Suprapubic skin (tissue), 4 donors: ENCODE results near the gene TGFBR2.
A peak's percentile ranks its signal among the peaks of the same experiment; 100 is the strongest.

Source experiments
- EP300 ChIP-seq: sonication (generic); formaldehyde crosslinking; IDR thresholded peaks from one replicate; pipeline ENCODE4 v1.6.1; 2017; ENCODE audit warnings: antibody characterized with exemption
- POLR2A ChIP-seq, 2 donors: fragments of 450-650 bp; IDR thresholded peaks; one replicate each; pipeline ENCODE4 v1.6.1; 2017; ENCODE audit warnings: antibody characterized with exemption in 2 of 2, mild to moderate bottlenecking in 2 of 2, moderate library complexity in 2 of 2
- POLR2AphosphoS5 ChIP-seq, 3 donors: sonication (generic); formaldehyde crosslinking; IDR thresholded peaks; one replicate each; pipeline ENCODE4 v1.6.1; 2017; ENCODE audit warnings: antibody characterized with exemption in 3 of 3
- TF ChIP-seq, protein P1 (sequence below), 2 donors: fragments of 200-600 bp in 1 of 2; fragments of 450-650 bp in 1 of 2; sonication (generic) in 1 of 2; IDR thresholded peaks; one replicate each; pipeline ENCODE4 v1.5.1; 2016 to 2019; ENCODE audit warnings: antibody characterized with exemption in 2 of 2, mild to moderate bottlenecking in 1 of 2, moderate library complexity in 1 of 2

DNA sequence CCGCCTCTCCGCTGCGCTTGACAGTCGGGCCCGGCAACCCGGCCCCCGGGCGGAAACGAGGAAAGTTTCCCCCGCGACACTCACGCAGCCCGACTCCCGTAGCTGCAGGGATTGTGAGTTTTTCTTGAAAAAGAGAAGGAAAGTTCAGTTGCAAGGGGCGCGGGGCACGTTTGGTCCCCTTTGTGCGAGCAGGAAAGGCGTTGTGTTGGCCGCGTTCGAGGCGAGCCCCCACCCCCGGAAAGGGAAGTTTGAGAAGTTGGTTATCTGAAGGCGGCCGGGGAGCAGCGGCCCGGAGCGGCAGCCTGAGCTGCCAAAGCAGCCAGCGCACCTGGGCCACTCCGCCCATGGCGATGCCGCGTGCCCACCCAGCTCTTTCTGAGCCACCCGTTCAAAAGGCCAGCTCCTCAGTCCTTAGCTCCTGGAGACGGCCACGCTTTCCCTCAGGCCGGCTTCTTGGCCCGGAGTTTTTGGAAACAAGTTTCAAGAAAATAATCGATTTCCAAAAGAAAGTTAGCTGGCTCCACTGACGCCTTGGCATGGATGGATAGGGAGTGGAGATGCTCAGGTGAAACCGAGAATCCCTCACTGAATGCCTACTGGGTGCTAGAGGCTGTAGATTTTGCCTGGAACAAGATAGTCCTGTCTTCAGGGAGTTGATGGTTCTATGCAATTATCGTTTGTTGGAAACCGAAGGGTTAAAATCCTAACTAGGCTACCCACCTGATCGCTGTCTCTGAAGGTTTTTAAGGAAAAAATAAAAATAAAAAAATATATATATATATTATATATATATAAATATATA, 832 bp downstream of the TGFBR2 start:
- TF ChIP-seq, protein P1, sequence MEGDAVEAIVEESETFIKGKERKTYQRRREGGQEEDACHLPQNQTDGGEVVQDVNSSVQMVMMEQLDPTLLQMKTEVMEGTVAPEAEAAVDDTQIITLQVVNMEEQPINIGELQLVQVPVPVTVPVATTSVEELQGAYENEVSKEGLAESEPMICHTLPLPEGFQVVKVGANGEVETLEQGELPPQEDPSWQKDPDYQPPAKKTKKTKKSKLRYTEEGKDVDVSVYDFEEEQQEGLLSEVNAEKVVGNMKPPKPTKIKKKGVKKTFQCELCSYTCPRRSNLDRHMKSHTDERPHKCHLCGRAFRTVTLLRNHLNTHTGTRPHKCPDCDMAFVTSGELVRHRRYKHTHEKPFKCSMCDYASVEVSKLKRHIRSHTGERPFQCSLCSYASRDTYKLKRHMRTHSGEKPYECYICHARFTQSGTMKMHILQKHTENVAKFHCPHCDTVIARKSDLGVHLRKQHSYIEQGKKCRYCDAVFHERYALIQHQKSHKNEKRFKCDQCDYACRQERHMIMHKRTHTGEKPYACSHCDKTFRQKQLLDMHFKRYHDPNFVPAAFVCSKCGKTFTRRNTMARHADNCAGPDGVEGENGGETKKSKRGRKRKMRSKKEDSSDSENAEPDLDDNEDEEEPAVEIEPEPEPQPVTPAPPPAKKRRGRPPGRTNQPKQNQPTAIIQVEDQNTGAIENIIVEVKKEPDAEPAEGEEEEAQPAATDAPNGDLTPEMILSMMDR (IDR thresholded peaks at IDR 0.05): no peak
- TF ChIP-seq POLR2A (IDR thresholded peaks at IDR 0.05) (peak in 1 of 2 donors; percentile 34), EP300 (no peak), POLR2AphosphoS5 (IDR thresholded peaks at IDR 0.05) (peak in 2 of 3 donors; percentile 10 to 58)
